ENCODE results near the gene SEL1L2.

DNA sequence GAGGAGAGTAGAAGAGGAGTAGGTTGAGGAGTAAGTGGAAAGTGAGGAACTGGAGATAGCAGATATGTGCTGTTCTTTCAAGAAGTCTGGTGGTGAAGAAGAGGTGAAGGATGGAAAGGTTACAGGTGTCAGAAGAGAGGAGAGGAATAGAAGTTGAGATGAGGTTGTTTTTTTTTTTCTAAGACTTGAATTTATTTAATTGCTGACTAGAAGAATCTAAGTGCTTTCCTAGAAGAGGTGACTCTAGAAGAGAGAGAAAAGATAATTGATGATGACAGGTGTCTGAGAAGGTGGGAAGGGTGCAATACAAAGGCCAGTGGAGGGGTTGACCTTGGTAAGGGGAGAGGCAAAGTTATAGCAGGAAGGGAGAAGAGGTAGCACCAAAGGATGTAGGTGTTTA is 180.0 kb downstream of the SEL1L2 start:
- TF ChIP-seq RFX5 (IDR thresholded peaks at IDR 0.05) (no peak), MAZ (IDR thresholded peaks at IDR 0.05; ENCODE audit: borderline replicate concordance, low read depth, low read length) (no peak), ZC3H11A (IDR thresholded peaks at IDR 0.05) (no peak), CEBPB (IDR thresholded peaks at IDR 0.05) (no peak), JUN (IDR thresholded peaks at IDR 0.05) (no peak), MYC (IDR thresholded peaks at IDR 0.05; ENCODE audit: borderline replicate concordance, low read length) (no peak), EP300 (IDR thresholded peaks at IDR 0.05) (no peak), RCOR1 (IDR thresholded peaks at IDR 0.05; ENCODE audit: low read depth, low read length) (no peak), BHLHE40 (IDR thresholded peaks at IDR 0.05; ENCODE audit: low read depth, low read length) (no peak), SREBF2 (IDR thresholded peaks at IDR 0.05) (no peak), CHD2 (IDR thresholded peaks at IDR 0.05; ENCODE audit: low read length, partially characterized antibody) (no peak)
- TF ChIP-seq, protein P1, sequence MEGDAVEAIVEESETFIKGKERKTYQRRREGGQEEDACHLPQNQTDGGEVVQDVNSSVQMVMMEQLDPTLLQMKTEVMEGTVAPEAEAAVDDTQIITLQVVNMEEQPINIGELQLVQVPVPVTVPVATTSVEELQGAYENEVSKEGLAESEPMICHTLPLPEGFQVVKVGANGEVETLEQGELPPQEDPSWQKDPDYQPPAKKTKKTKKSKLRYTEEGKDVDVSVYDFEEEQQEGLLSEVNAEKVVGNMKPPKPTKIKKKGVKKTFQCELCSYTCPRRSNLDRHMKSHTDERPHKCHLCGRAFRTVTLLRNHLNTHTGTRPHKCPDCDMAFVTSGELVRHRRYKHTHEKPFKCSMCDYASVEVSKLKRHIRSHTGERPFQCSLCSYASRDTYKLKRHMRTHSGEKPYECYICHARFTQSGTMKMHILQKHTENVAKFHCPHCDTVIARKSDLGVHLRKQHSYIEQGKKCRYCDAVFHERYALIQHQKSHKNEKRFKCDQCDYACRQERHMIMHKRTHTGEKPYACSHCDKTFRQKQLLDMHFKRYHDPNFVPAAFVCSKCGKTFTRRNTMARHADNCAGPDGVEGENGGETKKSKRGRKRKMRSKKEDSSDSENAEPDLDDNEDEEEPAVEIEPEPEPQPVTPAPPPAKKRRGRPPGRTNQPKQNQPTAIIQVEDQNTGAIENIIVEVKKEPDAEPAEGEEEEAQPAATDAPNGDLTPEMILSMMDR (IDR thresholded peaks at IDR 0.05): no peak
- TF ChIP-seq, protein P2, sequence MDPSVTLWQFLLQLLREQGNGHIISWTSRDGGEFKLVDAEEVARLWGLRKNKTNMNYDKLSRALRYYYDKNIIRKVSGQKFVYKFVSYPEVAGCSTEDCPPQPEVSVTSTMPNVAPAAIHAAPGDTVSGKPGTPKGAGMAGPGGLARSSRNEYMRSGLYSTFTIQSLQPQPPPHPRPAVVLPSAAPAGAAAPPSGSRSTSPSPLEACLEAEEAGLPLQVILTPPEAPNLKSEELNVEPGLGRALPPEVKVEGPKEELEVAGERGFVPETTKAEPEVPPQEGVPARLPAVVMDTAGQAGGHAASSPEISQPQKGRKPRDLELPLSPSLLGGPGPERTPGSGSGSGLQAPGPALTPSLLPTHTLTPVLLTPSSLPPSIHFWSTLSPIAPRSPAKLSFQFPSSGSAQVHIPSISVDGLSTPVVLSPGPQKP (IDR thresholded peaks at IDR 0.05; ENCODE audit: low read depth, low read length): no peak
- TF ChIP-seq, protein P3, sequence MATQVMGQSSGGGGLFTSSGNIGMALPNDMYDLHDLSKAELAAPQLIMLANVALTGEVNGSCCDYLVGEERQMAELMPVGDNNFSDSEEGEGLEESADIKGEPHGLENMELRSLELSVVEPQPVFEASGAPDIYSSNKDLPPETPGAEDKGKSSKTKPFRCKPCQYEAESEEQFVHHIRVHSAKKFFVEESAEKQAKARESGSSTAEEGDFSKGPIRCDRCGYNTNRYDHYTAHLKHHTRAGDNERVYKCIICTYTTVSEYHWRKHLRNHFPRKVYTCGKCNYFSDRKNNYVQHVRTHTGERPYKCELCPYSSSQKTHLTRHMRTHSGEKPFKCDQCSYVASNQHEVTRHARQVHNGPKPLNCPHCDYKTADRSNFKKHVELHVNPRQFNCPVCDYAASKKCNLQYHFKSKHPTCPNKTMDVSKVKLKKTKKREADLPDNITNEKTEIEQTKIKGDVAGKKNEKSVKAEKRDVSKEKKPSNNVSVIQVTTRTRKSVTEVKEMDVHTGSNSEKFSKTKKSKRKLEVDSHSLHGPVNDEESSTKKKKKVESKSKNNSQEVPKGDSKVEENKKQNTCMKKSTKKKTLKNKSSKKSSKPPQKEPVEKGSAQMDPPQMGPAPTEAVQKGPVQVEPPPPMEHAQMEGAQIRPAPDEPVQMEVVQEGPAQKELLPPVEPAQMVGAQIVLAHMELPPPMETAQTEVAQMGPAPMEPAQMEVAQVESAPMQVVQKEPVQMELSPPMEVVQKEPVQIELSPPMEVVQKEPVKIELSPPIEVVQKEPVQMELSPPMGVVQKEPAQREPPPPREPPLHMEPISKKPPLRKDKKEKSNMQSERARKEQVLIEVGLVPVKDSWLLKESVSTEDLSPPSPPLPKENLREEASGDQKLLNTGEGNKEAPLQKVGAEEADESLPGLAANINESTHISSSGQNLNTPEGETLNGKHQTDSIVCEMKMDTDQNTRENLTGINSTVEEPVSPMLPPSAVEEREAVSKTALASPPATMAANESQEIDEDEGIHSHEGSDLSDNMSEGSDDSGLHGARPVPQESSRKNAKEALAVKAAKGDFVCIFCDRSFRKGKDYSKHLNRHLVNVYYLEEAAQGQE (IDR thresholded peaks at IDR 0.05): no peak
